ENCODE results near the gene DDRGK1.

The DDRGK1 gene

DNA sequence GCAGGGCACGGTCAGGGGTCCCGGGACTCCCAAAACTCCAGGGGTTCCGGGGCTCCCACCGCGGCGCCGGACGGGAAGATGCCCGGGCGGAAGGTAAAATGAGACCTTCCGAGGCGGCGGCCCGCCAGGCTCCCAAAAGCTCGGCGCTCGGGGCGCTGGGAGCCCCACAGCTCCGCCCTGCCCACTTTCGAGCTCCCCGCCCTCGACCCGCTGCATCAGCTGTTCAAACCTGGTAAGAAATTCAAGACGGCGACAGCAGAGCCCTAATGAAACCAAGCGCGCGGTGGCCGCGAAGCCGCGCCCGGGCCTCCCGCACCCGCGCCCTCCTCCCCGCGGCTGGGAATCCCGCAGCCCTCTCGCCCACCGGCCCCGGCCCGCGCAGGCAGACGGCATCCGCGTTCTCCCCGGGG, 34.1 kb upstream of the DDRGK1 start:
- Histone ChIP-seq H3K4me1 (ENCODE audit: low read length) (peaks cover 5% of the 10 kb centered on the region), H4K20me1 (ENCODE audit: insufficient read depth, low read length) (no peaks in the 10 kb centered on the region), H3K36me3 (replicated peaks; ENCODE audit: low read depth, low read length) (no peaks in the 10 kb centered on the region), H3K79me2 (ENCODE audit: low read length) (no peaks in the 10 kb centered on the region), H3K4me3 (ENCODE audit: low read length) (peak overlapping the region; percentile 77), H3K9ac (ENCODE audit: low read length) (peak overlapping the region; percentile 54; the same call in 1 of the 2 replicates), H3K4me2 (ENCODE audit: low read length) (peak overlapping the region; percentile 82), H3K27ac (ENCODE audit: low read length) (no peak overlapping the region), H3K9me3 (ENCODE audit: insufficient read depth, low read length) (no peaks in the 10 kb centered on the region), H3K27me3 (ENCODE audit: low read depth, low read length) (peaks cover 24% of the 10 kb centered on the region), H2AFZ (ENCODE audit: low read depth, low read length) (peak overlapping the region; percentile 81)
- TF ChIP-seq, protein P1, sequence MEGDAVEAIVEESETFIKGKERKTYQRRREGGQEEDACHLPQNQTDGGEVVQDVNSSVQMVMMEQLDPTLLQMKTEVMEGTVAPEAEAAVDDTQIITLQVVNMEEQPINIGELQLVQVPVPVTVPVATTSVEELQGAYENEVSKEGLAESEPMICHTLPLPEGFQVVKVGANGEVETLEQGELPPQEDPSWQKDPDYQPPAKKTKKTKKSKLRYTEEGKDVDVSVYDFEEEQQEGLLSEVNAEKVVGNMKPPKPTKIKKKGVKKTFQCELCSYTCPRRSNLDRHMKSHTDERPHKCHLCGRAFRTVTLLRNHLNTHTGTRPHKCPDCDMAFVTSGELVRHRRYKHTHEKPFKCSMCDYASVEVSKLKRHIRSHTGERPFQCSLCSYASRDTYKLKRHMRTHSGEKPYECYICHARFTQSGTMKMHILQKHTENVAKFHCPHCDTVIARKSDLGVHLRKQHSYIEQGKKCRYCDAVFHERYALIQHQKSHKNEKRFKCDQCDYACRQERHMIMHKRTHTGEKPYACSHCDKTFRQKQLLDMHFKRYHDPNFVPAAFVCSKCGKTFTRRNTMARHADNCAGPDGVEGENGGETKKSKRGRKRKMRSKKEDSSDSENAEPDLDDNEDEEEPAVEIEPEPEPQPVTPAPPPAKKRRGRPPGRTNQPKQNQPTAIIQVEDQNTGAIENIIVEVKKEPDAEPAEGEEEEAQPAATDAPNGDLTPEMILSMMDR (IDR thresholded peaks at IDR 0.05; ENCODE audit: low read depth, low read length) = no peak
- TF ChIP-seq EZH2phosphoT487 (IDR thresholded peaks at IDR 0.05; ENCODE audit: low read depth) = no peak

DNA sequence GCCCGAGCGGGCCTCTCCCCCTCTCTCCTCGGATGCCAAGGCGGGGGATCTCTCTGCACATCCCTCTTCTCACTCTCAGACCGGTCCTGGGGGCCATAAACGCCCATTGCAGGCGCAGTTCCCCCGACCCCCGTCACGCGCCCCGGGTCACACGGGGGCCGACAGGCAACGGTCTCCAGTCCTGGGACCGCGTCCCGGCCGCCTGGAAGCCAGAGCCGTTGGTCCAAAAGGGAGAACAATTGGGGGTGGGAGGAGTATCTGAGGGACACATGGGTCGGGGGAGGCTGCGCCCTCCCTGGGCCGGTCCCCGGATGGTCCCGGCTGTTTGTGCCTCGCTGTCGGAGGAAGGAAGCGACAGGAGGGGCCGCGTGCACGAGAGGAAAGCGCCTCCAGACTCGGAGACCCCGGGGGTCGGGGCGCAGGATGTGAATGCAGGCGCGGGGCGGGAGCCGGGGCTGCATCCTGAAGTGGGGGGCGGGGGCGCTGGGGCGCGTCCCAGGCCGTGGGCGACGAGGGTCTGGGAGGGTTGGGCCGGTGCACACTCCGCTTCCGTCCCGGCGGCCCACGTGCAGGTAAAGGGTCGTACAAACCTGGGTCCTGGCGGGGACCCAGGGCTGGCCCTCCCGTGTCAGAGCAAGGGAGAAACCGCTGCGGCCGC, 33.6 kb upstream of the DDRGK1 start:
- peak overlapping the region; percentile 82 for H3K4me2 ChIP-seq (ENCODE audit: low read length)
- H3K36me3 ChIP-seq (replicated peaks; ENCODE audit: low read depth, low read length) = no peaks in the 10 kb centered on the region
- no peaks in the 10 kb centered on the region for H4K20me1 ChIP-seq (ENCODE audit: insufficient read depth, low read length)
- TF ChIP-seq EZH2phosphoT487 (IDR thresholded peaks at IDR 0.05; ENCODE audit: low read depth) = no peak
- TF ChIP-seq, protein P1 (IDR thresholded peaks at IDR 0.05; ENCODE audit: low read depth, low read length) = no peak
- H3K9me3 ChIP-seq (ENCODE audit: insufficient read depth, low read length) = no peaks in the 10 kb centered on the region
- H3K27me3 ChIP-seq (ENCODE audit: low read depth, low read length) = peaks cover 24% of the 10 kb centered on the region
- peak overlapping the region; percentile 77 for H3K4me3 ChIP-seq (ENCODE audit: low read length)
- H3K27ac ChIP-seq (ENCODE audit: low read length) = no peak overlapping the region
- peak overlapping the region; percentile 50; the same call in 1 of the 2 replicates for H2AFZ ChIP-seq (ENCODE audit: low read depth, low read length)
- no peaks in the 10 kb centered on the region for H3K79me2 ChIP-seq (ENCODE audit: low read length)
- peak overlapping the region; percentile 54 for H3K9ac ChIP-seq (ENCODE audit: low read length)
- peaks cover 5% of the 10 kb centered on the region for H3K4me1 ChIP-seq (ENCODE audit: low read length)

DNA sequence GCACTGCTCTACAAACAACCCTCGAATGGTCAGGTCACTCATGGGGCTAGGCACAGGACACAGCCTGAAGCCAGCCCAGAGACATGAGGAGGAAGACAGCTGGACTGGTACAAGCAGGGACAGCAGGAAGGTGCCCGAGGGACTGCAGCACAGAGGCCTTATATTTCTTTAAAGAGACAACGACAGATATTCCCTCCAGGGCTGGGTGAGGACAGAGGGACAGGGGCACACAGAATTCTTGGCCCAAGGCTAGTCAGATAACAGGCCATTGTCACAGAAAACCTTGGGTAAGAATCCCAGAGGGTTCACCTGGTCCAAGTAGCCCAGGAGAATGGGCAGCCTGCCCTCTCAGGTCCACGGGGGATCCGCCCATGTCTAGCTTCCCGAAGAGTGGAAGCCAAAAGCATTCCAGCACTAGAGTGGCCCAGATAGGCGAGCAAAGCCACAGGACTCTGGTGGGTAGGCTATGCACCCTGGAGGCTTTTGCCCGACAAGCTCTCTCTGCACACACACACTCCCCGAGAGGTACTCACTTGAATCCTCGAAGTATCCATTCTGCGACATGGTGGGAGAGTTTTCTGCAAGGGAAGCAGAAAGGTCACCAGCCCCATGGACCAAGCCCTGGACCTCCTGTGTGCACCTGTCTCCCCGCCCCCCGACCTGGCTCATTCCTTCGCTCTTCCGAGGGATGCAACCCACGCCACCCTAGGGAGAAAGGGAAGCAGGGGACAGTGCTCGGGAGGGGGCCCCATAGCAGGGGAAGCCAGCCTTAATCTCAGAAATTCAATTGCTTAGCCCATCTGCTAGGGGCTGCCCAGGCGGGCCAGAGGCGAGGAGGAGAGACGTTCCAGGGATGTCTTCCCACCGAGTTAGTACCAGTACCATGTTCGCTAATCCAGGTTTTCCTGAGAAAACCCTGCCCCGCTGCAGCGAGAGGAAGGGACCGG, 32.8 kb upstream of the DDRGK1 start:
- peak overlapping the region; percentile 54 for H3K9ac ChIP-seq (ENCODE audit: low read length)
- H3K79me2 ChIP-seq (ENCODE audit: low read length) = no peaks in the 10 kb centered on the region
- peak overlapping the region; percentile 82 for H3K4me2 ChIP-seq (ENCODE audit: low read length)
- no peaks in the 10 kb centered on the region for H3K36me3 ChIP-seq (replicated peaks; ENCODE audit: low read depth, low read length)
- H2AFZ ChIP-seq (ENCODE audit: low read depth, low read length) = 0 out of 2 replicates have a peak overlapping the region, but pooled peaks have one; percentile 50
- no peaks in the 10 kb centered on the region for H3K9me3 ChIP-seq (ENCODE audit: insufficient read depth, low read length)
- peak overlapping the region; percentile 77 for H3K4me3 ChIP-seq (ENCODE audit: low read length)
- H4K20me1 ChIP-seq (ENCODE audit: insufficient read depth, low read length) = no peaks in the 10 kb centered on the region
- no peak overlapping the region for H3K27ac ChIP-seq (ENCODE audit: low read length)
- H3K27me3 ChIP-seq (ENCODE audit: low read depth, low read length) = peaks cover 24% of the 10 kb centered on the region
- TF ChIP-seq EZH2phosphoT487 (IDR thresholded peaks at IDR 0.05; ENCODE audit: low read depth) = no peak
- TF ChIP-seq, protein P1 (IDR thresholded peaks at IDR 0.05; ENCODE audit: low read depth, low read length) = no peak
- peaks cover 5% of the 10 kb centered on the region for H3K4me1 ChIP-seq (ENCODE audit: low read length)
